Loucy (cell line): Measurements from ENCODE around the gene TMEM245.

Source experiments
- H2AFZ ChIP-seq: fragments of 200-600 bp; sonication (generic); 2 replicates; pipeline ENCODE4 v1.6.0; 2016; ENCODE audit warnings: antibody characterized with exemption, mild to moderate bottlenecking, low read length, moderate library complexity
- H3F3A ChIP-seq: fragments of 200-600 bp; 2 replicates; pipeline ENCODE4 v1.6.0; 2016; ENCODE audit warnings: antibody characterized with exemption, low read depth, mild to moderate bottlenecking
- H3K27me3 ChIP-seq: fragments of 200-600 bp; sonication (generic); 2 replicates; pipeline ENCODE4 v1.6.1; 2014; ENCODE audit warnings: low read length, mild to moderate bottlenecking; ENCODE audit not compliant: insufficient read depth, poor library complexity, severe bottlenecking
- H3K36me3 ChIP-seq: fragments of 200-600 bp; sonication (generic); 2 replicates; pipeline ENCODE4 v1.6.1; 2016; ENCODE audit warnings: low read length; ENCODE audit not compliant: insufficient read depth
- H3K4me1 ChIP-seq: fragments of 200-600 bp; sonication (generic); 2 replicates; pipeline ENCODE4 v1.5.1; 2014; ENCODE audit warnings: low read length, mild to moderate bottlenecking; ENCODE audit not compliant: insufficient read depth, poor library complexity, severe bottlenecking
- H3K4me2 ChIP-seq: fragments of 200-600 bp; sonication (generic); 2 replicates; pipeline ENCODE4 v1.6.0; 2014; ENCODE audit warnings: antibody characterized with exemption, low read length, low read depth, mild to moderate bottlenecking; ENCODE audit not compliant: poor library complexity, severe bottlenecking
- H3K4me3 ChIP-seq: fragments of 200-600 bp; sonication (generic); 2 replicates; pipeline ENCODE4 v1.5.1; 2014; ENCODE audit warnings: low read length, mild to moderate bottlenecking, mixed read lengths; ENCODE audit not compliant: poor library complexity, severe bottlenecking
- H3K79me2 ChIP-seq: fragments of 200-600 bp; sonication (generic); 2 replicates; pipeline ENCODE4 v1.6.1; 2014; ENCODE audit warnings: low read length; ENCODE audit not compliant: insufficient read depth
- H3K9ac ChIP-seq: fragments of 200-600 bp; sonication (generic); 2 replicates; pipeline ENCODE4 v1.6.0; 2014; ENCODE audit warnings: mild to moderate bottlenecking, low read depth, low read length, moderate library complexity; ENCODE audit not compliant: poor library complexity, severe bottlenecking
- H3K9me2 ChIP-seq: fragments of 200-600 bp; sonication (generic); replicated peaks from 2 replicates; pipeline ENCODE4 v1.6.1; 2016; ENCODE audit warnings: low read depth, low read length, mixed read lengths
- H3K9me3 ChIP-seq: fragments of 200-600 bp; sonication (generic); 2 replicates; pipeline ENCODE4 v1.6.1; 2014; ENCODE audit warnings: mild to moderate bottlenecking, antibody characterized with exemption, low read length, low read depth; ENCODE audit not compliant: insufficient read depth
- H4K20me1 ChIP-seq: fragments of 200-600 bp; sonication (generic); 2 replicates; pipeline ENCODE4 v1.6.0; 2014; ENCODE audit warnings: antibody characterized with exemption, low read length, mild to moderate bottlenecking; ENCODE audit not compliant: insufficient read depth, poor library complexity, severe bottlenecking
- CTCF ChIP-seq: fragments of 200-600 bp; sonication (generic); conservative IDR thresholded peaks from 2 replicates; pipeline ENCODE4 v1.5.1; 2014; ENCODE audit warnings: mild to moderate bottlenecking, antibody characterized with exemption, low read length
- EZH2phosphoT487 ChIP-seq: fragments of 200-600 bp; IDR thresholded peaks from 2 replicates; pipeline ENCODE4 v1.6.1; 2018; ENCODE audit warnings: antibody characterized with exemption, mild to moderate bottlenecking, moderate library complexity, borderline replicate concordance

Gene TMEM245

GRCh38 chr9:109016132-109016531 lies 103.6 kb downstream of the TMEM245 start:
- Histone ChIP-seq H3K9ac (no peak overlapping the region), H4K20me1 (no peaks in the 10 kb centered on the region), H3K9me2 (no peaks in the 10 kb centered on the region), H3K9me3 (no peaks in the 10 kb centered on the region), H3K4me1 (peaks cover 11% of the 10 kb centered on the region), H3K27me3 (peaks cover 16% of the 10 kb centered on the region), H3K4me2 (no peak overlapping the region), H2AFZ (no peak overlapping the region), H3K4me3 (no peak overlapping the region), H3F3A (peaks cover 6% of the 10 kb centered on the region), H3K36me3 (peaks cover 27% of the 10 kb centered on the region), H3K79me2 (peaks cover 11% of the 10 kb centered on the region; the same call in 1 of the 2 replicates)
- no peak for TF ChIP-seq EZH2phosphoT487
- no peak for TF ChIP-seq CTCF

- Histone ChIP-seq H3K27me3 (peaks cover 16% of the 10 kb centered on the region), H3F3A (peaks cover 6% of the 10 kb centered on the region), H3K9ac (no peak overlapping the region), H2AFZ (no peak overlapping the region), H4K20me1 (no peaks in the 10 kb centered on the region), H3K4me2 (no peak overlapping the region), H3K79me2 (peaks cover 11% of the 10 kb centered on the region; the same call in 1 of the 2 replicates), H3K36me3 (peaks cover 16% of the 10 kb centered on the region), H3K9me2 (no peaks in the 10 kb centered on the region), H3K4me3 (no peak overlapping the region), H3K4me1 (peaks cover 14% of the 10 kb centered on the region), H3K9me3 (no peaks in the 10 kb centered on the region)
- TF ChIP-seq EZH2phosphoT487 (no peak), CTCF (no peak)
Measured at GRCh38 chr9:109014608-109015280, 105.0 kb downstream of the TMEM245 start.

DNA sequence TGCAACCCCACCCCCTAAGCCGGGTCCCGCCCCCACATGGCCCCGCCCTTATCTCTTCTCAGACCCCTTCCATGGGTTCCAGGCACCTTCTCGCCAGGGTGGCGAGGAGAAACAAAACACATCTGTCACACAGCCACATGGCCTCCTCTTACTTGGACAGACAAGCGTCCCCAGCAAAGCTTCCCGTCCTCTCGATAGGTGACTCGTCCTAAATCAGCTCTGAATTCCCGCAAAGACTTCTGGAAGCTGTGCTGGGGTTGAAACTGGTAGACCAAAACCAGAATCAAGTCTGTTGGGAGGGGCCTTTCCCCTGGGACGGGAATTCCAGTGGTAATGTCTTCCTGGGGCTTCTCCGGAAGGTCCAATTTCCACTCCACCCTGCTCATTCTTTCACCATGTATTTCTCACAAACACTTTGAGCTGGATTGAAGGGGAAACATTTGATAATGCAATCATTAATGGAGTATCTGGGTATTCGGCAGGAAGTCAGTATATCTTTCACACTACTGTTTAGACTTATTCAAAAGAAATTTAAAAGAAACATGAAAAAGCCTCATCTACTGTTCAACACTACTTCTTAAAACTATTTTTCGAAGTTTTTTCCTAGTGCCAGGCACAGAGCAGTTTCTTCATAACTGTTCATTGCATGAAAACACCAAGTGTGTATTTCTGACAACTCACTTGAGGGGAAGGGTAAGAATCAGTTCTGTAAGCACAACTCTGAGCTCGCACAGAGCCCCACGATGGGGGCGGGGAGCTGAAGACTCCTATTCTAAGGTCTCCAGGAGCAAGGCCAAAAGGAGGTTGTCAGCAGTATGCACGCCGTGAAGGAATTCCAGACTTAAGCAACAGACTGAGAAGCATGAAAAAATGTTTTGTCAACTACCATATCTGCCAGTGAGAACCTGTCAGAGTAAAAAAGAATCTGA lies 105.8 kb downstream of the TMEM245 start:
- H3F3A ChIP-seq, result peaks cover 6% of the 10 kb centered on the region
- no peaks in the 10 kb centered on the region for H4K20me1 ChIP-seq
- peaks cover 11% of the 10 kb centered on the region; the same call in 1 of the 2 replicates for H3K79me2 ChIP-seq
- TF ChIP-seq EZH2phosphoT487 (no peak), CTCF (no peak)
- no peaks in the 10 kb centered on the region for H3K9me3 ChIP-seq
- no peak overlapping the region for H3K9ac ChIP-seq
- peaks cover 8% of the 10 kb centered on the region; the same call in 1 of the 2 replicates for H3K36me3 ChIP-seq
- no peak overlapping the region for H2AFZ ChIP-seq
- H3K4me3 ChIP-seq, result peak overlapping the region; percentile 34
- peaks cover 14% of the 10 kb centered on the region for H3K4me1 ChIP-seq
- no peak overlapping the region for H3K4me2 ChIP-seq
- H3K27me3 ChIP-seq, result peaks cover 16% of the 10 kb centered on the region
- H3K9me2 ChIP-seq, result no peaks in the 10 kb centered on the region
